Activated T-cell treated with anti-CD3 and anti-CD28 coated beads, Interleukin-2, amount 50 U/mL, for 48 hours (primary cell): ENCODE measurements around the gene COX6B1.
"Not testable (repeated sequence)": the region's sequence is repeated elsewhere in the genome, so short reads cannot be mapped to it uniquely, and the experiment has no call there.

Source experiments
- DNase-seq, 2 experiments: peaks; one replicate each; pipeline ENCODE4 v3.0.0-alpha.2; 2020

The COX6B1 gene

DNA sequence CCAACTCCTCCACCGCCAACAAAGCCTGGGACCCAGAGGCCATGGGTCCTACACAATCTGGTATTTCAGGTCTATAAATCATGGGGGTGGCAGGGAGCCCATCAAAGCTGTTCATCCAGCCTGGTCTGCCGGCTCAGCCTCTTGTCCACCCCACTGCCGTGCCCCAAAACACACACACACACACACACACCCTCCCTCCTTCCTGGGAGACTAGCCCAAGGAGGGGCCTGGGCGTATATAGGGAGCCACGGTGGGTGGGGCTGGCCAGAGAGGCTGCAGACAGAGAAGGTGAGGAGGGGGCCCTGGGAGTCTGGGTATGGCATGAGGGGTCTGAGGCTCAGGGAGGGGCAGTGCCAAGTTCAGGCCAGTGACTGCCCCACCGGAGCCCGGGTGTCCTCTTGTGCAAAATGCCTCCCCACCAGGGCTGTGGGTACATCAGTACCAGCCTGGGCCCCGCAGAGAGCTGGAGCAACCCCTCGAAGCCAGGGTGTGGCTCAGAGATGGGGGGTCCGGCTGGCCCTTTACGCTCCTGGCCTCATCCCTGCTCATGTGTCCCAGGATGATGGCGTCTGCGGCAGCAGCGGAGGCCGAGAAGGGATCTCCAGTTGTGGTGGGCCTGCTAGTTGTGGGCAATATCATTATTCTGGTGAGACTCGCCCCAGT lies 18.3 kb downstream of the COX6B1 start, which contains the start of gene UPK1A:
UPK1A (plus strand) TSS at position 267 of the 663 bp plus-strand sequence; CDS start at position 563, 296 bp downstream.
- DNase-seq = no peak

DNA sequence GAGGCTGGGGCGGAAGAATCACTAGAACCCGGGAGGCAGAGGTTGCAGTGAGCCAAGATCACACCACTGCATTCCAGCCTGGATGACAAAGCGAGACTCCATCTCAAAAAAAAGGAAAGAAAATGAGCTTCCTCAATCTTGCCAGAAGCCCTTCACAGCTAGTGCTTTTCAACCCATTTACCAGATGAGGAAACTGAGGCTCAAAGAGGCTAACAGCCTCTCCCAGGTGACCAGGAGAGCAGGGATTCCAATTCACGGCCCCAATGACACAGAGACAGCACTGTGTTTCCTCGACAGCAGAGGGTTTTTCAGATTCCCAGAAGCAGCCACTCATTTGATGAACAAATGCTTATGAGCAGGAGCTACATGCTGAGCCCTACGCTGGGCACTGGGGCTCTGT lies 21.4 kb downstream of the COX6B1 start:
- DNase-seq = no peak

DNA sequence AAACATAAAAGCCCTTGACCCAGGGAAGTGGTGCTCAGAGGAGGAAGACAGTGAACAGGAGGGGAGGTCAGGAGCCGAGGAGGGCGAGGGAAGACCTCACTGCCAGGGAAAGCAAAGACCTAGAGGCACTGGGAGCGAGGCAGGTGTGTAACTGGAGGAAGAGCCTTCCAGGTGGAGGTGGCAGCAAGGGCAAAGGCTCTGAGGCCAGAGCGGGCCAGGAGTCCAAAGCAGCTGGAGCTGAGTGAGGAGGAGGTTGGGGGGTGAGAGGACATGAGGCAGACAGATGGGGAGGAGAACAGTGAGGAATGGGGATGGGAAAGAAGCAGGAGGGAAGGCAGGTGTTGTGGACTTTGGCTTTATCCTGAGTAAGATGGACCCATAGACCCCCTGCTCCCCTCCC lies 21.9 kb downstream of the COX6B1 start:
- no peak for DNase-seq

DNA sequence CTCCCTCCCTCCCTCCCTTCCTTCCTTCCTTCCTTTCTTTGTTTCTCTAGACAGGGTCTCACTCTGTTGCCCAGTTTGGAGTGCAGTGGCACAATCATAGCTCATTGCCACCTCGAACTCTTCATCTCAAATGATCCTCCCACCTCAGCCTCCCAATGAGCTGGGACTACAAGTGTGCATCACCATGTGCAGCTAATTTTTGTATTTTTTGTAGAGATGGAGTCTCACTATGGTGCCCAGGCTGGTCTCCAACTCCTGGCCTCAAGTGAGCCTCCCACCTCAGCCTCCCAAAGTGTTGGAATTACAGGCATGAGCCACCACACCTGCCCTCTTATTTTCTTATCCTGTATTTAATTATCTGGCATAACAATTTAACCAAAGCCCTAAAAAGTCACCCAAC lies 22.6 kb downstream of the COX6B1 start:
- DNase-seq = no peak

DNA sequence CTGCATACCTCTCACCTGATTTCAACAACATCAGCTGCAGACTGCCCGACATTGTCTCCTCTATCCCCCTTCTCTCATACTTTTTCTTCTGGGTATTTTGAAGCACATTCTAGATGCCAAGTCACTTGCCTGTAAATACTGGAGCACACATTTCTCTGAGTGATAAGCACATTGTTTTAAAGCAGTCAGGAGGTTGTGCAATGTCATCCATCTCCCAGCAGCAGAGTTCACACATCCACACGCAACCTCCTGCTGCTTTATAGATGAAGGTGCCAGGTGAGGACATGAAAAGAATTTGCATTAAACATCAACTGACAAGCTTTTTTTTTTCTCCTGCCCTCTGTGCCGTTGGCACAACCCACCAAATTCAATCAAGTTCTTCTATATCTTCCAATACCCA lies 23.7 kb downstream of the COX6B1 start:
- no peak for DNase-seq

GRCh38 chr19:35673121-35673804 lies 25.1 kb downstream of the COX6B1 start:
- peak; percentile 70 to 77 for DNase-seq

DNA sequence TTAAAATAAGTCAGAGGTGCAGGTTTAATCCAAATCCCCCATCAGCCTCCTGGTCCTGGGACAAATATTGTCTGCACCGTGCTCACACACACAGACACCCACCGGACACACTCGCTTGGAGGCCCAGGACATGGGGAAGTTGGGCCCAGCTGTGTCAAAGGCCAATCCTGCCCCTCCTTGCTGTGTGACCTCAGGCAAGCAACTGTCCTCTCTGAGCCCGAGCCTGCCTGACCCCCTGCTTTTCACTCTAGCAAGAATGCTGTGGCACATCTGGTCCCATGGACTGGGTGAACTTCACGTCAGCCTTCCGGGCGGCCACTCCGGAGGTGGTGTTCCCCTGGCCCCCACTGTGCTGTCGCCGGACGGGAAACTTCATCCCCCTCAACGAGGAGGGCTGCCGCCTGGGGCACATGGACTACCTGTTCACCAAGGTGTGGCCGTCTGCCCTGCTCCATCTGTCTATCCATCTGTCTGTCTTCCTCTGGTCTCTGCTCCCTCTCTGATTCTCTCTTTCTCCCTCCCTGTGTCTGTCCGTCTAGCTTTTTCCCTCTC lies 27.5 kb downstream of the COX6B1 start:
- DNase-seq = no peak

DNA sequence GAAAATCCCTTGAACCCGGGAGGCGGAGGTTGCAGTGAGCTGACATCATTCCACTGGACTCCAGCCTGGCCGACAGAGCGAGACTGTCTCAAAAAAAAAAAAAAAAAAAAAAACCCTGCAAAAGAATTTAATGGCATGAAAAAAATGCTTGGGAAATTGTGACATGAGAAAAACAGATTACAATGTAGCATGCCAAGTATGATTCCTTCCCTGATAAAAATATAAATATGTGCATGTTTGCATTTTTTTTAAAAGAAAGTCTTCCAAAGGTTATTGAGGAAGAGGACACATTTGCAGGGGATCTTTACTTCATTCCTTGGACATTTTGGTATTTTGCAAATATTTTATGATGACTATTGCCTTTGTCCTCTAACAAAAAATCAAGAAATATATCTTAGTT lies 41.7 kb downstream of the COX6B1 start:
- no peak for DNase-seq

DNA sequence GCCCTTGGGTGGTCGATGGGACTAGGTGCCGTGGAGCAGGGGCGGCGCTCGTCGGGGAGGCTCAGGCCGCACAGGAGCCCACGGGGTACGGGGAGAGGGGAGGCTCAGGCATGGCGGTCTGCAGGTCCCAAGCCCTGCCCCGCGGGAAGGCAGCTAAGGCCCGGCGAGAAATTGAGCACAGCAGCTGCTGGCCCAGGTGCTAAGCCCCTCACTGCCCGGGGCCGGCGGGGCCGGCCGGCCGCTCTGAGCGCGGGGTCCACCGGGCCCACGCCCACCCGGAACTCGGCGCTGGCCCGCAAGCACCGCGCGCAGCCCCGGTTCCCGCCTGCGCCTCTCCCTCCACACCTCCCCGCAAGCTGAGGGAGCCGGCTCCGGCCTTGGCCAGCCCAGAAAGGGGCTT lies 43.0 kb downstream of the COX6B1 start:
- not testable (repeated sequence) for DNase-seq

- DNase-seq = no peak
These were observed 43.9 kb downstream of the COX6B1 start for GRCh38 chr19:35692010-35692409.

GRCh38 chr19:35693422-35693821 lies 45.3 kb downstream of the COX6B1 start:
- DNase-seq = no peak

- DNase-seq = peak; percentile 94 to 96
These were observed 45.9 kb downstream of the COX6B1 start for GRCh38 chr19:35693835-35694599.

GRCh38 chr19:35695895-35696422 lies 47.8 kb downstream of the COX6B1 start:
- DNase-seq = no peak

GRCh38 chr19:35696835-35697234 lies 48.7 kb downstream of the COX6B1 start:
- DNase-seq = peak in 1 of 2 experiments; percentile 39

- peak; percentile 93 to 95 for DNase-seq
These were observed 54.3 kb downstream of the COX6B1 start for GRCh38 chr19:35702223-35703012.

DNA sequence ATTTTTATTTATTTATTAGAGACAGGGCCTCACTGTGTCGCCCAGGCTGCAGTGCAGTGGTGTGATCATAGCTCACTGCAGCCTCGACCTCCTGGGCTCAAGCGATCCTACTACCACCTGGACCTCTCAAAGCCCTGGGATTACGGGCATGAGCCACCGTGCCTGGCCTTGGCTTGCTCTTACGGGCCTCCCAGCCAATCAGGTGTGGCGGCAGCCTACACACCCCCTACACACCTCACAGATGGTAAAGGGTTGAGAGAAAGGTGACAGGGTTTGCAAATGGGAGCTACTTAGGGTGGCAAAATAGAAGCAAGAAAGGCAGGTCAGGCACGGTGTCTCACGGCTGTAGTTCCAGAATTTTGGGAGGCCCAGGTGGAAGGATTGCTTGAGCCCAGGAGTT lies 55.2 kb downstream of the COX6B1 start:
- DNase-seq = no peak

- peak in 1 of 2 experiments; percentile 48 for DNase-seq
These were observed 56.1 kb downstream of the COX6B1 start, which contains the start of gene ZBTB32 for GRCh38 chr19:35704218-35704617. Gene ZBTB32, plus strand, starts transcription at chr19:35704558. Its CDS starts 10,069 bp downstream, at chr19:35714627.
